IMR-90 (cell line): ENCODE measurements around the gene CHMP4A. TPM values are rescaled to one million over a fixed set of nuclear protein-coding genes. Genes with fewer than 3 reads are reported as not detected.

Source experiments
- ATAC-seq: fragments of 200-7000 bp; cut with Tn5 transposase; 2 replicates; pipeline ENCODE4 v1.9.1; 2020; ENCODE audit warnings: low read depth, mild to moderate bottlenecking, moderate library complexity
- BruUV-seq: library from RNA; stranded (reverse); fragments of 400-500 nt; replicated peaks from 2 replicates; lab custom pipeline; 2021; lab: Mats Ljungman, UMichigan
- CTCF ChIA-PET: fragments of 300-600 bp; formaldehyde crosslinking; extraction: SDS; loops from one replicate; lab custom pipeline; 2021; ENCODE audit warnings: antibody characterized with exemption; lab: Yijun Ruan, JAX
- POLR2A ChIA-PET: fragments of 300-600 bp; sonication (Branson Sonifier 250); formaldehyde crosslinking; loops from one replicate; lab custom pipeline; 2022; ENCODE audit warnings: antibody characterized with exemption; ENCODE audit not compliant: unreplicated experiment; lab: Charles Lee
- DNase-seq: peaks from one replicate; pipeline ENCODE4 v3.0.0; 2013
- H2AFZ ChIP-seq: replicated peaks from 2 replicates; pipeline ENCODE3; 2013; ENCODE audit warnings: low read length, mild to moderate bottlenecking; ENCODE audit not compliant: poor library complexity
- H2AK5ac ChIP-seq: 2 replicates; pipeline ENCODE4 v1.6.1; 2013; ENCODE audit warnings: low read depth, low read length, inconsistent platforms
- H2AK9ac ChIP-seq: replicated peaks from 2 replicates; pipeline ENCODE3; 2013; ENCODE audit warnings: mild to moderate bottlenecking, low read depth, low read length, moderate library complexity; ENCODE audit not compliant: poor library complexity
- H2BK120ac ChIP-seq: 2 replicates; pipeline ENCODE4 v1.6.1; 2013; ENCODE audit warnings: low read depth, low read length, inconsistent platforms
- H2BK15ac ChIP-seq: 3 replicates; pipeline ENCODE4 v1.6.1; 2013; ENCODE audit warnings: low read depth, low read length, inconsistent platforms
- H2BK20ac ChIP-seq: 2 replicates; pipeline ENCODE4 v1.6.1; 2013; ENCODE audit warnings: low read depth, mild to moderate bottlenecking, inconsistent platforms, low read length, moderate library complexity
- H2BK5ac ChIP-seq: 2 replicates; pipeline ENCODE4 v1.6.1; 2013; ENCODE audit warnings: mild to moderate bottlenecking, low read depth, low read length, inconsistent platforms; ENCODE audit not compliant: poor library complexity, severe bottlenecking
- H3K14ac ChIP-seq: replicated peaks from 2 replicates; pipeline ENCODE4 v1.6.1; 2013; ENCODE audit warnings: low read depth, low read length, inconsistent platforms
- H3K18ac ChIP-seq: 2 replicates; pipeline ENCODE4 v1.6.1; 2013; ENCODE audit warnings: low read depth, low read length, control low read depth
- H3K23ac ChIP-seq: 2 replicates; pipeline ENCODE4 v1.6.1; 2013; ENCODE audit warnings: low read depth, low read length, inconsistent platforms
- H3K27ac ChIP-seq: 2 replicates; pipeline ENCODE4 v1.5.1; 2013; ENCODE audit warnings: mild to moderate bottlenecking, control low read depth, low read length; ENCODE audit not compliant: insufficient read depth
- H3K27me3 ChIP-seq: 2 replicates; pipeline ENCODE4 v1.6.1; 2013; ENCODE audit warnings: low read length; ENCODE audit not compliant: control insufficient read depth, insufficient read depth
- H3K36me3 ChIP-seq: 2 replicates; pipeline ENCODE4 v1.6.1; 2013; ENCODE audit warnings: low read length, mixed read lengths; ENCODE audit not compliant: control insufficient read depth, insufficient read depth
- H3K4ac ChIP-seq: 2 replicates; pipeline ENCODE4 v1.6.1; 2013; ENCODE audit warnings: low read depth, low read length, inconsistent platforms
- H3K4me1 ChIP-seq: 2 replicates; pipeline ENCODE4 v1.6.1; 2013; ENCODE audit warnings: low read length, mixed read lengths; ENCODE audit not compliant: control insufficient read depth, insufficient read depth
- H3K4me2 ChIP-seq: 2 replicates; pipeline ENCODE4 v1.6.1; 2013; ENCODE audit warnings: low read depth, mild to moderate bottlenecking, control low read depth, low read length, moderate library complexity
- H3K4me3 ChIP-seq: 2 replicates; pipeline ENCODE4 v1.5.1; 2013; ENCODE audit warnings: low read depth, mild to moderate bottlenecking, control low read depth, low read length, moderate library complexity; ENCODE audit not compliant: insufficient read depth
- H3K56ac ChIP-seq: 2 replicates; pipeline ENCODE4 v1.6.1; 2013; ENCODE audit warnings: low read length, inconsistent platforms; ENCODE audit not compliant: insufficient read depth; ENCODE audit errors: extremely low read depth
- H3K79me1 ChIP-seq, 2 experiments: 2 replicates each; pipeline ENCODE4 v1.6.1; 2013; ENCODE audit warnings: low read length in 2 of 2, inconsistent platforms in 1 of 2, low read depth in 1 of 2
- H3K9ac ChIP-seq: 2 replicates; pipeline ENCODE4 v1.6.1; 2013; ENCODE audit warnings: low read depth, low read length, control low read depth
- H3K9me1 ChIP-seq: 2 replicates; pipeline ENCODE4 v1.6.1; 2013; ENCODE audit warnings: low read length, inconsistent platforms; ENCODE audit not compliant: insufficient read depth
- H3K9me3 ChIP-seq: 2 replicates; pipeline ENCODE4 v1.6.1; 2013; ENCODE audit warnings: low read length; ENCODE audit not compliant: control insufficient read depth, insufficient read depth
- H4K20me1 ChIP-seq: 2 replicates; pipeline ENCODE4 v1.6.1; 2013; ENCODE audit warnings: low read length, inconsistent platforms; ENCODE audit not compliant: insufficient read depth
- H4K5ac ChIP-seq: 2 replicates; pipeline ENCODE4 v1.6.1; 2013; ENCODE audit warnings: mild to moderate bottlenecking, low read depth, low read length, control low read depth
- H4K8ac ChIP-seq, 2 experiments: 2 replicates each; pipeline ENCODE4 v1.6.1; 2013; ENCODE audit warnings: low read depth in 2 of 2, low read length in 2 of 2, control low read depth in 1 of 2, inconsistent platforms in 1 of 2
- H4K91ac ChIP-seq: 2 replicates; pipeline ENCODE4 v1.6.1; 2013; ENCODE audit warnings: low read depth, low read length, inconsistent platforms; ENCODE audit not compliant: insufficient read depth
- CEBPB ChIP-seq: IDR thresholded peaks from 2 replicates; pipeline ENCODE4 v1.6.1; 2012; ENCODE audit warnings: low read depth, low read length, improper control_type of control experiment
- FOS ChIP-seq: fragments of 150-350 bp; IDR thresholded peaks from 2 replicates; pipeline ENCODE4 v1.6.1; 2016; ENCODE audit warnings: low read depth, low read length
- MAFK ChIP-seq: IDR thresholded peaks from 2 replicates; pipeline ENCODE4 v1.6.1; 2012; ENCODE audit warnings: low read depth, low read length, improper control_type of control experiment
- MAZ ChIP-seq: IDR thresholded peaks from 2 replicates; pipeline ENCODE4 v1.6.1; 2012; ENCODE audit warnings: low read depth, mild to moderate bottlenecking, low read length, improper control_type of control experiment, moderate library complexity, borderline replicate concordance
- RCOR1 ChIP-seq: IDR thresholded peaks from 2 replicates; pipeline ENCODE4 v1.6.1; 2012; ENCODE audit warnings: mild to moderate bottlenecking, low read length, improper control_type of control experiment; ENCODE audit not compliant: insufficient replicate concordance
- SMC3 ChIP-seq: fragments of 150-350 bp; IDR thresholded peaks from 2 replicates; pipeline ENCODE4 v1.6.1; 2016; ENCODE audit warnings: low read depth, mild to moderate bottlenecking, antibody characterized with exemption, low read length, moderate library complexity
- WGBS, 2 experiments: methylation state at CpG; one replicate each; pipeline versions ENCODE4 v1.1.5 to v1.1.7; 2013; ENCODE audit warnings: missing lambda C conversion rate in 2 of 2; ENCODE audit not compliant: insufficient read length in 1 of 2; ENCODE audit errors: extremely low coverage in 2 of 2; 5-methylcytosine and 5-hydroxymethylcytosine counted together
- dilution Hi-C: fragments of 300-500 bp; cut with HindIII; formaldehyde crosslinking; loops from one replicate; pipeline ENCODE4 v1.14.3; 2018; ENCODE audit warnings: low sequenced_read_pairs; ENCODE audit not compliant: unreplicated experiment
- in situ Hi-C: fragments of 300-500 bp; cut with MboI; formaldehyde crosslinking; loops from 3 replicates; pipeline ENCODE4 v1.14.3; 2019; ENCODE audit warnings: low sequenced_read_pairs, inconsistent platforms, mixed read lengths
- intact Hi-C: fragments of 100-400 bp; cut with micrococcal nuclease; formaldehyde crosslinking; loops from 2 replicates; pipeline ENCODE4 v1.10.0; 2022
- polyA plus RNA-seq, 3 experiments: library from polyadenylated mRNA; depleted of rRNA; stranded (reverse); fragments of >200 nt; gene quantifications; 2 replicates each; pipeline ENCODE4 v1.2.3, GENCODE V29; 2012; ENCODE audit warnings: low replicate concordance in 1 of 3
- total RNA-seq: library from RNA; depleted of rRNA; stranded (reverse); fragments of >200 nt; gene quantifications from 2 replicates; pipeline ENCODE4 v1.2.3, GENCODE V29; 2012
- TF ChIP-seq, protein P1 (sequence below): conservative IDR thresholded peaks from 2 replicates; pipeline ENCODE4 v1.5.1; 2012; ENCODE audit warnings: mild to moderate bottlenecking, low read depth, low read length, improper control_type of control experiment

Gene CHMP4A
- total and polyA plus RNA-seq, 2 of the 4 experiments (the other 2 are of a cell fraction) = 22.0 to 63.8 TPM

DNA sequence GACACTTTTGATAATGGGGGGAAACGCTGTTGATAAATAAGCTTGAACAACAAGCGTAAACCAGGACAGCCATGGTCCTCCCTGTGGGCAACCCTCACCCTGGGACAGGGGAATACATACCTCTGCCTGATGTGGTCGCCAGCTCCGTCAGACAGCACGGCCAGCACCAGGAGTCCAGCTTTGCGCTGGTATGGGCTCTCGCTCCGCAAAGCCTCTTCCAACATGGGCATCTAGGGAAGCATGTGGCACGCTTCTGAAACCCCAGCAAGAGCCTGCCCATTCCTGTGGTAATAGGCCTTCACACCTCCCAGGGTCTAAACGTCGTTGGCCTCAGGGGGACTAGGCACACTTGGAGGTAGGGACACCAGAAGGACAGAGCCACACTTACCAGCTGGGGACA is 27.5 kb downstream of the CHMP4A start (continued):
- TF ChIP-seq, protein P1, sequence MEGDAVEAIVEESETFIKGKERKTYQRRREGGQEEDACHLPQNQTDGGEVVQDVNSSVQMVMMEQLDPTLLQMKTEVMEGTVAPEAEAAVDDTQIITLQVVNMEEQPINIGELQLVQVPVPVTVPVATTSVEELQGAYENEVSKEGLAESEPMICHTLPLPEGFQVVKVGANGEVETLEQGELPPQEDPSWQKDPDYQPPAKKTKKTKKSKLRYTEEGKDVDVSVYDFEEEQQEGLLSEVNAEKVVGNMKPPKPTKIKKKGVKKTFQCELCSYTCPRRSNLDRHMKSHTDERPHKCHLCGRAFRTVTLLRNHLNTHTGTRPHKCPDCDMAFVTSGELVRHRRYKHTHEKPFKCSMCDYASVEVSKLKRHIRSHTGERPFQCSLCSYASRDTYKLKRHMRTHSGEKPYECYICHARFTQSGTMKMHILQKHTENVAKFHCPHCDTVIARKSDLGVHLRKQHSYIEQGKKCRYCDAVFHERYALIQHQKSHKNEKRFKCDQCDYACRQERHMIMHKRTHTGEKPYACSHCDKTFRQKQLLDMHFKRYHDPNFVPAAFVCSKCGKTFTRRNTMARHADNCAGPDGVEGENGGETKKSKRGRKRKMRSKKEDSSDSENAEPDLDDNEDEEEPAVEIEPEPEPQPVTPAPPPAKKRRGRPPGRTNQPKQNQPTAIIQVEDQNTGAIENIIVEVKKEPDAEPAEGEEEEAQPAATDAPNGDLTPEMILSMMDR = no peak

DNA sequence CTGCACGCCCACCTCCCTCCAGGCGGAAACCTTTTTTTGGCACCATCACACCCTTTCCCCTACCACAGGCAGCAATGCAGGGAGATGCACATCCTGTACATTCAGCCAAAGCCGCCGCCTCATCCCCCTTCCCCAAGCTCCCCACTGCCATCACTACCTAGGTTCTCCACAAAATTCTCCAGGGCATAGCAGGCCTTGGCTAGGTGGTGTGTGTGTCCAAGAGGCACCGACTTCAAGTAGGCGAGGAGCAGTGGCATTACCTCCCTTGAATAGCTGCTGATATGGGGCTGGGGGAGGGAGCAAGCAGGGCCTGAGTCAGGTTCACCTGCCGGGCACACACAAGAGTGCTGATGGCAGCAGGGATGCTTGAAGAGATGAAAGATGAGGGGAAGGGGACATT is 28.3 kb downstream of the CHMP4A start:
- CTCF ChIA-PET = no interaction called here
- WGBS, 2 experiments = 94% methylated on average over 3 of the region's 7 CpGs; no CpG with 5 or more reads in 1 of the 2 experiments
- Histone ChIP-seq H2AK5ac (no peak overlapping the region), H3K79me1 (peaks cover 13 to 43% of the 10 kb centered on the region in 2 experiments), H2AFZ (no peak overlapping the region), H3K4me1 (peaks cover 4% of the 10 kb centered on the region), H3K56ac (no peak overlapping the region), H2BK120ac (no peak overlapping the region), H2BK20ac (no peak overlapping the region), H2BK15ac (no peak overlapping the region), H2AK9ac (no peak overlapping the region), H3K9me3 (no peaks in the 10 kb centered on the region), H3K27ac (no peak overlapping the region), H4K8ac (no peak overlapping the region), H3K4me3 (no peak overlapping the region), H3K14ac (no peak overlapping the region), H3K18ac (no peak overlapping the region), H3K23ac (no peak overlapping the region), H3K4ac (no peak overlapping the region), H3K36me3 (peaks cover 63% of the 10 kb centered on the region), H4K20me1 (no peaks in the 10 kb centered on the region), H3K4me2 (no peak overlapping the region), H4K5ac (no peak overlapping the region), H3K9me1 (peaks cover 18% of the 10 kb centered on the region), H3K27me3 (no peaks in the 10 kb centered on the region), H3K9ac (no peak overlapping the region), H4K91ac (no peak overlapping the region), H2BK5ac (no peak overlapping the region)
- in situ Hi-C loops (no loop called here), dilution Hi-C loops (no loop called here), intact Hi-C loops (no loop called here)
- DNase-seq (no peak), ATAC-seq (no peak)
- POLR2A ChIA-PET = no interaction called here
- TF ChIP-seq MAZ (no peak), FOS (no peak), RCOR1 (no peak), MAFK (no peak), SMC3 (no peak), CEBPB (no peak)
- TF ChIP-seq, protein P1 = no peak
- no TSS peak for BruUV-seq
